ENCODE data around the gene TIGIT.

- TF ChIP-seq CTCF (IDR thresholded peaks at IDR 0.05; ENCODE audit: poor library complexity) (no peak), EZH2 (IDR thresholded peaks at IDR 0.05; ENCODE audit: borderline replicate concordance) (no peak), EZH2phosphoT487 (IDR thresholded peaks at IDR 0.05; ENCODE audit: low read depth, severe bottlenecking, unreplicated experiment) (no peak)
Measured at GRCh38 chr3:114356525-114356924, 62.7 kb downstream of the TIGIT start.

Data from hepatocyte (in vitro differentiated cells).